Islet of Langerhans (tissue), 1 donor: ENCODE results near the gene EFHD1.
"Not testable (repeated sequence)": the region's sequence is repeated elsewhere in the genome, so short reads cannot be mapped to it uniquely, and the experiment has no call there.

Experiments
- FAIRE-seq: peaks from one replicate; lab custom pipeline; 2011; peaks lifted over from hg19 to GRCh38; lab: Jason Lieb, UNC

Gene EFHD1

DNA sequence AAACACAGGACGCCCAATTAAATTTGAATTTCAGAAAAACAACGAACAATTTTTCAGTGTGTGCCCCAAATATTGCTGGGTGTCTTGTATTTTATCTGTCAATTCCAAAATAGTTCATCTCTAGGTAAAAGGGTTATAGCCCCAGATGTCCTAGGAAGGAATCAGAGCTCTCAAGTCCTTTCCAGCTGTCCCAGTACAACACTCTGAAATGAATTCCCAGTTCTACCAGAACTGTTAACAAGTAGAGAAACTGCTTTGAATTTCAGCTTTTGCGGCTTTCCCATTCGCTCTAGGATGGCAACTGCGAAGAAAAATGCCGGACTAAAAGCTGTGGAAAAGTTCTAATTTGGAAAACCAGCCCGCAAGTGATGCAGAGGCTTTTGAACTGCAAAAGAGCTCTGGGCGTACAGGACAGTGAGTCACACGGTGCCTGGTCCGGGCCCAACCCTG, 63.2 kb downstream of the EFHD1 start:
- peak; percentile 75 for FAIRE-seq

DNA sequence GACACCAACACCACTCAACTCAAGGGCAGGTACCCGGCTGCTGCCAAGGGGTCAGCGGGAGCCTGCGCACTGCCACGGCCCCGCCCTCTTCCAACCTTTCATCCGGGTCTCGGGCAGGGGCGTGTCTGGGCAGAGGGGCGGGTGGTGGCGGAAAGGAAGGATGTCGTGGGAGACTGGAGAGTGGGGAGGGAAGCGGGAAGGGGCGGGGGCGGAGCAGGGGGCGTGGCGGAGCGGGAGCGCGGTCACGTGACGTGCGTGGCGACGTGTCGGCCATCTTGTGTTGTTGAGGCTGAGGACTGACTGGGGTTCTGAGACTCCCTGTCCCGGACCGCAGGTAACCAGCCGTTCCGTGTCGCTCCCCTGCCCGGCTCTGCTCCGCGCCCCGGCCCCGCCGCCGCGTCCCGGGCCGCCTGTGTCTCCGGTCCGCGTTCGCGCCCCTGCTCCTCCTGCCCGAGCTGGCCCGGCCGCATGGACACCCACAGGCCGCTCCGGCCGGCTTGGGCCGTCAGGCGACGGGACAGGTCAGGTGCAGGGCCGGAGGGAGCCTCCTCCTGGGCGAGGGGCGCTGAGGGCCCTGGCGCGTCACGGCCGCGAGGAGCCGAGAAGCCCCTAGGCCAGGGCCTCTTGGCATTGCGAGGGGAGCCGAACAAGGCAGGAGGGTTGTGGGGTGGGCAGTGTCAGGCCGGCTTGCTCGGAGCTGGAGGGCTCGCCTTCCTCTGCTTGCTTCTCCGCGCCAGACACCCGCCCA, 63.8 kb downstream of the EFHD1 start, which contains the start of gene GIGYF2:
TSS of gene GIGYF2 (plus strand) at position 273 of the 748 bp plus-strand sequence. CDS start 37,867 bp downstream, outside the sequence.
- FAIRE-seq = no peak

DNA sequence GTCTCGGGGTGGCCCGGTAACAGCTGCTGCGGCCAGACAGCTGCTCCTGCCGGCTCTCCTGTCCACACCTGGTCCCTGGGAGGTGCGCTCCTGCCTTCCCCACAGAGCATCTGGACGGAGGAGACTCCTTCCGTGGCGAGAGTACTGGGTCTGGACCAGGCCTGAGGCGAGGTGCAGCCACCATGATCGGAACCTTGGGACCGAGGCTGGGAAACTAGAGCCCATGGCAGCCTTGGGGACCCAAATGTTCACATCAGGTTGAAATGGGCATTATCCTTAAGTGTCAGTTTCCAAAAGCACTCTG, 64.4 kb downstream of the EFHD1 start:
- no peak for FAIRE-seq

DNA sequence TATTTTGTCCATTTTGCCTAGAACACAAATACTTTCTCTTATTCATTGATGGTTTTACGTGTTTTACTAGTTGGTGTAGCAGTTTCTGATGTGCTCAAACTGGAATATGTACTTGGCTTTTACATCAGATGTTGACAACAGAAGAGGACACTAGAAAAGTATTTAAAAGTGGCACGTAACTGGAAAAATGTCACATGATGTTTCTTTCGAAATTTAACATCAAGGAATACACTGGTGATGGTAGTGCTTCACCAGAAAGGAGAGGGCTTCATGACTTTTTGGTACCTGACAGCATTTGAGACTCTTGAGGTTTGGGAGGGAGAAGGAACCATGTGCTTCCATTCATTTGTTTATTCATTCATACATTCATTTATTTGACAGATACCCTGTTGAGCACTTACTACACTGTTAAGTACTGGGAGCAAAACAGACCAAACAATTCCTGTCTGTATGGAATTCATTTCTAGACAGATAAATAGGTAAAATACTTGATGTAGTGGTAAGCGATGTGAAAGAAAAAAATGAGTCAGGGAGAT, 65.2 kb downstream of the EFHD1 start:
- no peak for FAIRE-seq

DNA sequence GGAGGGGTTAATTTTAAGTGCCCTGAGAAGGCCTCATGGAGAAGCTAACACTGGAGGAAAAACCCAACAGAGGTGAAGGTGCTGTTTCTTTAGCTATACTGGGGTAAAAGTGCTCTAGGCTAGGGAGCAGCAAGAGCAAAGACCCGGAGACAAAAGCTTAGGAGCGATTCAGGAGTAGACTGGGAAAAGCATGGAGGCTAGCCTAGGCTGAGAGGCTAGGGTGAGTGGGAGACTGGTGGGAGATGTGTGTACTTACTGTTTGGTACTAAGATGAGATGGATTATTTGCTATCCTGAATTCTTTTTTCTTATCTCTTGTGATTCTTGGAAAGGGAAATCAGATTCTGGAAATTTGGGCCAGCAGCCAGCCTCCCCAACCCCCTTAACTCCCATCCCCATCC, 65.7 kb downstream of the EFHD1 start:
- no peak for FAIRE-seq

DNA sequence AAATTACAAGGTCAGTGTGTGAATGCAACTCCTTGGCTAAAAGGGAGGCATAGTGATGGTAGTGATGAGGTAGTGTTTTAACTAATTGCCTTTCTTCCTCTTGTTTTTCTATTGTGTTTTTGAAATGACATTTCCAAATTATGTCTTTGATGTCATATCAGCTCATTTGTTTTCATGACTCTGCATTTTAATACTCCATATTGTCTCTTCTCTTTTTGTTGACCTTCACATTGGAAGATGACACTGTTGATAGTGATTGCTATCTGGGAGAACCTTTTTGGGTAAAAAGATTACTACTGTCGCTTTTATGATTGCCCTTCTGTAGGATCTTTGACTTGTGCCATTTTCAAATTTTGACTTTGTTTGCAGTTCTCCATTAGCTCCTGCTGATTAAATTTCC, 66.8 kb downstream of the EFHD1 start:
- no peak for FAIRE-seq

DNA sequence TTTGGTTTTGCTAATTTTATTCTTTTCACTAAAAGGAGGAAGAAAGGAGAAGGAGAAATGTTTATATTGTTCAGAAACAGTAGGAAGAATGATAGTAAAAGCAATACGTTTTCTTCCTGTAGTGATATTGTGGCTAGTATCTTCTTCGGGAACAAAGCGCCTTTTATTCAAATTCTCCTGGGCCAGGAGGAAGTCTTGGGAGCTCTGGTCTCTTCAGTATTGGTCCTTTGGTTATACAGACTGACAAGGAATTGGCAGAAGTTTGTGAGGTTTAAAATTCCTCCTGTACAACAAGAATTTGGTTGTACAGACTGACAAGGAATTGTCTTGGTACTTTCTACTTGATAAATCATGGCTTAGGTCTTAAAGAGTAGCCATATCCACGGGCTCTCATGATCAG, 73.7 kb downstream of the EFHD1 start:
- no peak for FAIRE-seq

DNA sequence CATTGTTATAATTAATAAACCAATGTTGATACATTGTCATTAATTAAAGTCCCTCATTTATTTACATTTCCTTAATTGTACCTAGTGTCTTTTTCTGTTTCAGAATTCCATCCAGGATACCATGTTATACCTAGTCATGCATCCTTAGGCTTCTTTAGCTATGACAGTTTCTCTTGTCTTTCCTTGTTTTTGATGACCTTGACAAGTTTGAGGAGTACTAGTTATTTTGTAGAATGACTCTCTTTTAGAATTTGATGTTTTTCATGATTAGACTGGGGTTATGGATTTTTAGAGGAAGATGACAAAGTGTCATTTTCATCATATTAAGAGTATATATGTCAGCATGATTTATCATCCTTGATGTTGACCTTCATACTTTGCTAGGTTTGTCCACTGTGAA, 80.1 kb downstream of the EFHD1 start:
- FAIRE-seq = no peak

DNA sequence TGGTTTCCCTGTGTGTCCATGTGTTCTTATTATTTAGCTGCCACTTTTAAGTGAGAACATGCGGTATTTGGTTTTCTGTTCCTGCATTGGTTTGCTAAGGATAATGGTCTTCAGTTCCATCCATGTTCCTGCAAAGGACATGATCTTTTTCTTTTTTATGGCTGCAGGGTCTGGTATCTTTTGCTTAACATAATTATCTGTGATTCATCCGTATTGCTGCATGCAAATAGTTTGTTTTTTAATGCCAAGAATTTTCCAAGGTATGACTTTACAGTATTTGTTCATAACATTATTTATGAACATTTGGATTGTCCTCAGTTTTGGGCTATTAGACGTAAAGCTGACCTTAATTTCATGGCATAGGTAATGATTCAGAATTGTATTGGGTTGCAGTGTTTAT, 81.6 kb downstream of the EFHD1 start:
- FAIRE-seq = no peak

DNA sequence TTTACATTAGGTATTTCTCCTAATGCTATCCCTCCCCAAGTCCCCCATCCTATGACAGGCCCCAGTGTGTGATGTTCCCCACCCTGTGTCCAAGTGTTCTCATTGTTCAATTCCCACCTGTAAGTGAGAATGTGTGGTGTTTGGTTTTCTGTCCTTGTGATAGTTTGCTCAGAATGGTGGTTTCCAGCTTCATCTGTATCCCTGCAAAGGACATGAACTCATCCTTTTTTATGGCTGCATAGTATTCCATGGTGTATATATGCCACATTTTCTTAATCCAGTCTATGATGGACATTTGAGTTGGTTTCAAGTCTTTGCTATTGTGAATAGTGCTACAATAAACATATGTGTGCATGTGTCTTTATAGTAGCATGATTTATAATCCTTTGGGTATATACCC, 86.7 kb downstream of the EFHD1 start:
- not testable (repeated sequence) for FAIRE-seq

DNA sequence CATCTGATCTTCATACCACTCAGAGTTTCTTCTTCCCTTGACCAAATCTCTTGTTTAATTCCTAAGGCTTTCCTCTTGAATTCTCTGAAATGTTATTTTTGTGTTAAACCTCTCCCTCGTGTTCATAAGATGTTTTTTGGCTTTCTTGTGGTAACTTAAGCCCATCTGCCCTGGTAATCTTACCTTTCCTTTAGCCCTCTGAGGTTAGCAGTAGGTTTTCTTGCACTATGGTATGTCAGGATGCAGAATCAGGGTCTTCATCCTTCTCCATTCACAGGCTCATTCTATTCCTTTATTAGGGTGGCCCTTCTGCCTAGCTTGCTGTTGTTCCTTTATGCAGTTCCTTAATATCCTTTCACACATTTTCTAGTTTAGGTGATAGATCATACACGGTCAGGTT, 87.9 kb downstream of the EFHD1 start:
- FAIRE-seq = no peak

DNA sequence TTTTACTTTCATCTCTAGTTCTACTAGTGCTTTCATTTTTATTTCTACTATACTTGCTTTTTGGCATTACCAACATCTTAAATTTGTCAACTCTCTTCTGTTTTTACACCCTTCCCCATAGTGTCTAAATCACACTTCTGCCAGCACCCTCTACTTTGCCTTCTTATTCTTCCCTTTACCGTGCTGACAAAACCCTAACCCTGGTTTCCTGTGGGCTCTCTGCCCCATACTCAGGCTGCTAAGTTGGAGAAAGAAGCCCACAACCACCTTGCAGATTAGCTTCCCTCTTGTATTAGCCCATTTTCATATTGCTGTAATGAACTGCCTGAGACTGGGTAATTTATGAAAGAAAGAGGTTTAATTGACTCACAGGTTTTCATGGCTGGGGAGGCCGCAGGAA, 88.5 kb downstream of the EFHD1 start:
- FAIRE-seq = no peak

DNA sequence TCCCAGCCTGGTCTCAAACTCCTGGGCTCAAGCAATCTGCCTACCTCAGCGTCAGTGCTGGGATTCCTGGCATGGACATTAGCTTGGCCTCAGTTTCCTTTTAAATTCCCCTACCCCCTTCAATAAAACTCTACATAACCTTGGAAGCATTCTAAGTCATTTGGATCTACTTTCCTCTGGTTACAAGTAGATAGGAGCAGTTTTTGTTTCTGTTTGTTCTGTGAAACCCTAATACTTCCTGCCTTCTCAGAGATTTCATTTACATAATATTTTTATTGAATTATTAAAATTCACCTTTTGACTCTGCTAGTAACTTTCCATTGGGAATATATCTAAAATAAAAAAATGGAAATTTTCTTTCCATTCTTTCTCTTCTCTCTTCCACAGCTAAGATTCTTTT, 89.6 kb downstream of the EFHD1 start:
- FAIRE-seq = no peak

DNA sequence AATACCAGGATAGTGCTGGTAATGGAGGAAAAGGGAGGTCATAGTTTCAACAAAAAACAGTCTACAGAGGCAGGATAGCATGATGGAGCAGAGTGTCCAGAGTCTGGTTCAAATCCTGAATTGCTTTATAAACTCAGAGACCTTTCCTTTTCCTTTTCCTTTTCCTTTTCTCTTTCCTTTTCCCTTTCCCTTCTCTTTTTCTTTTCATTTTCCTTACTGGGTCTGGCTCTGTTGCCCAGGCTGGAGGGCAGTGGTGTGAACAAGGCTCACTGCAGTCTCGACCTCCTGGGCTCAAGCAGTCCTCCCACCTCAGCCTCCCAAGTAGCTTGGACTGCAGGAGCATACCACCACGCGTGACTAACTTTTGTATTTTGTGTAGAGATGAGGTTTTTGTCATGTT, 95.4 kb downstream of the EFHD1 start:
- FAIRE-seq = no peak

DNA sequence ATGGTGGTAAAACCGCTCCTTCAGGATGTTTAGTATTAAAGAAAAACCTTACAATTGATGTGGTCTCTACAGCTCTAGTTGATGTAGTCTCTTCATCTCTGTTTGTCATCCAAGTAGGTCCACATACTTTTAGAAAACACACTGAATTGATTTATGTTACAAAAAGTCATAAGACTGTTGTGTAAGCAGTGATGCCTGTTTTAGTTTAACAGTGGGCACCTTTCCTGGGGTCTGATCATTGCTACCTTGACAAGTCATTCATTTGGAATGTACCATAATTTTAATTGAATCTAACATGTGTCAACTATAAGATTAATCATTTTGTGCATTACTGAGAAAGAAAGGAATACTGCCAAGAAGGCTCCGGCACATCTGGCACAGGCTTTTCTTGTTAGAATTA, 98.1 kb downstream of the EFHD1 start:
- FAIRE-seq = no peak
